ENCODE data around the gene DRD2.

GRCh38 chr11:113449743-113450142 lies 25.5 kb downstream of the DRD2 start:
- TF ChIP-seq CTCF (IDR thresholded peaks at IDR 0.05; ENCODE audit: extremely low read depth in 1 of 2, insufficient read depth in 1 of 2, low read depth in 1 of 2, low read length in 2 of 2) (no peak), POLR2A (IDR thresholded peaks at IDR 0.05; ENCODE audit: low read depth, low read length) (no peak)

All from endothelial cell of umbilical vein (primary cell).